Ishikawa (cell line): ENCODE measurements around the gene CNTF.

Experiments
- CREB1 ChIP-seq: IDR thresholded peaks from 2 replicates; pipeline ENCODE4 v1.6.1; 2012; ENCODE audit warnings: low read depth
- EP300 ChIP-seq: IDR thresholded peaks from 2 replicates; pipeline ENCODE4 v1.6.1; 2012; ENCODE audit warnings: borderline replicate concordance
- MAX ChIP-seq: IDR thresholded peaks from 2 replicates; pipeline ENCODE4 v1.6.1; 2012
- NFIC ChIP-seq: IDR thresholded peaks from 2 replicates; pipeline ENCODE4 v1.6.1; 2012
- YY1 ChIP-seq: IDR thresholded peaks from 2 replicates; pipeline ENCODE4 v1.6.1; 2012; ENCODE audit warnings: low read depth

- TF ChIP-seq CREB1 = peak; percentile 65
- TF ChIP-seq EP300 = no peak
- peak; percentile 88 for TF ChIP-seq YY1
- no peak; the same call in 1 of the 2 replicates for TF ChIP-seq NFIC
- TF ChIP-seq MAX = peak; percentile 72
These were observed 44.3 kb upstream of the CNTF start for GRCh38 chr11:58578136-58578634.
